Activated naive CD4-positive, alpha-beta T cell treated with anti-CD3 and anti-CD28 coated beads for 36 hours (primary cell): ENCODE measurements around the gene ITPKC. TPM values are rescaled to one million over a fixed set of nuclear protein-coding genes. Genes with fewer than 3 reads are reported as not detected.

Source experiments
- CTCF ChIA-PET: fragments of 350-600 bp; sonication (Branson Sonifier 250); formaldehyde crosslinking; loops from one replicate; lab custom pipeline; 2021; ENCODE audit warnings: antibody characterized with exemption; lab: Charles Lee
- DNase-seq: peaks from one replicate; pipeline ENCODE4 v3.0.0-alpha.2; 2020
- H3K27ac Mint-ChIP-seq: one replicate; pipeline ENCODE4 v1.8.0; 2021; ENCODE audit warnings: mild to moderate bottlenecking, mixed read lengths
- H3K27me3 Mint-ChIP-seq: one replicate; pipeline ENCODE4 v1.8.0; 2021; ENCODE audit warnings: low read depth, mixed read lengths
- H3K36me3 Mint-ChIP-seq: one replicate; pipeline ENCODE4 v1.8.0; 2021; ENCODE audit warnings: low read depth, mixed read lengths
- H3K4me1 Mint-ChIP-seq: one replicate; pipeline ENCODE4 v1.8.0; 2021; ENCODE audit warnings: low read depth, mixed read lengths
- H3K4me3 Mint-ChIP-seq: one replicate; pipeline ENCODE4 v1.8.0; 2021; ENCODE audit warnings: mild to moderate bottlenecking, moderate library complexity, mixed read lengths
- H3K9me3 Mint-ChIP-seq: one replicate; pipeline ENCODE4 v1.8.0; 2021; ENCODE audit warnings: mixed read lengths
- intact Hi-C: fragments of 100-400 bp; cut with micrococcal nuclease; formaldehyde crosslinking; loops from one replicate; pipeline ENCODE4 v1.15.1; 2023
- total RNA-seq, 2 experiments: library from RNA; stranded (reverse); gene quantifications; one replicate each; pipeline ENCODE4 v1.2.3, GENCODE V29; 2021

ITPKC gene
- total RNA-seq, 2 experiments from 2014 or later, result 4.4 to 4.7 TPM

DNA sequence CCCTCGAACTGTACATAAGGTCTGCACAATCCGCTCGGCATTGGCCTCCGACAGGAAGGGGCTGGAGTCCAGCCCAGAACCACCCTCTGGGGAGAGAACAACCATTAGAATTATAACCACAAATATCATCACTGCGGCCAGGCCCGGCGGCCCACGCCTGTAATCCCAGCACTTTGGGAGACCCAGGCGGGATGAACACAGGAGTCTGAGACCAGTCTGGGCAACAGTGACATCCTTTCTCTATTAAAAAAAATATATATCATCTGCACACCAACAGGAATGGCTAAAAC is 11.6 kb upstream of the ITPKC start:
- intact Hi-C loops, result no loop called here

DNA sequence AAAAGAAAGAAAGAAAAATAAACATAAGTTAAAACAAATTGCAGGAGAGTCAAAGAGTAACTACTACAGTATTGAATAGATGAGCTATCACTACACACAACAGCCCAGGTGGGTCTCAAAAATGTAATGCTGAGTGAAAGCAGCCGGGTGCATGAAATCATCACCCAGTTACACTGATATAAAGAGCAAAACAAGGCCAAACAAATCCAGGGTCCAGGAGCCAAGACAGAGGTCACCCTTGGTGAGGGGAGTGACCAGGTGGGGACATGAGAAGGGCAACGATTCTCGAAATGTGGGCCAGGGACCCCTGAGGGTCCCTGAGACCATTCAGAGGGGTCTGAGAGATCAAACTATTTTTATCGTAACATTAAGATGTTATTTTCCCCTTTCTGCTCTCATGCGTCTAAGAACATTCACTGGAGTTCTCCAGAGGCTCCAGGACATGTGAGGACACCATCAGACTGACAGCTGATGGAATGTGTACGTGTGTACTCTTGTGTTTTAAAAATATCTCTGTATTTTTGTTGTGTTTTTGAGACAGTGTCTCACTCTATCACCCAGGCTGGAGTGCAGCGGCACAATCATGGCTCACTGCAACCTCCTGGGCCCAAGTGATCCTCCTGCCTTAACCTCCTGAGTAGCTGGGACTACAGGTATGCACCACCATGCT is 10.8 kb upstream of the ITPKC start:
- peaks cover 37% of the 10 kb centered on the region for H3K36me3 Mint-ChIP-seq
- no peaks in the 10 kb centered on the region for H3K9me3 Mint-ChIP-seq
- no peaks in the 10 kb centered on the region for H3K27me3 Mint-ChIP-seq
- no peaks in the 10 kb centered on the region for H3K4me1 Mint-ChIP-seq
- intact Hi-C loops, result no loop called here
- no peak for DNase-seq
- CTCF ChIA-PET, result no interaction called here
- no peak overlapping the region for H3K27ac Mint-ChIP-seq
- no peak overlapping the region for H3K4me3 Mint-ChIP-seq

More for the DNA sequence above, 11.6 kb upstream of the ITPKC start:
- CTCF ChIA-PET, result no interaction called here
- Mint-ChIP-seq H3K9me3 (no peaks in the 10 kb centered on the region), H3K27ac (no peak overlapping the region), H3K4me1 (no peaks in the 10 kb centered on the region), H3K27me3 (no peaks in the 10 kb centered on the region), H3K36me3 (peaks cover 34% of the 10 kb centered on the region), H3K4me3 (no peak overlapping the region)
- DNase-seq, result no peak

- Mint-ChIP-seq H3K36me3 (peaks cover 34% of the 10 kb centered on the region), H3K27me3 (no peaks in the 10 kb centered on the region), H3K27ac (no peak overlapping the region), H3K4me1 (peaks cover 3% of the 10 kb centered on the region), H3K9me3 (no peaks in the 10 kb centered on the region), H3K4me3 (no peak overlapping the region)
- CTCF ChIA-PET, result no interaction called here
- intact Hi-C loops, result no loop called here
- no peak for DNase-seq
Measured at GRCh38 chr19:40707615-40708014, 9.3 kb upstream of the ITPKC start.

DNA sequence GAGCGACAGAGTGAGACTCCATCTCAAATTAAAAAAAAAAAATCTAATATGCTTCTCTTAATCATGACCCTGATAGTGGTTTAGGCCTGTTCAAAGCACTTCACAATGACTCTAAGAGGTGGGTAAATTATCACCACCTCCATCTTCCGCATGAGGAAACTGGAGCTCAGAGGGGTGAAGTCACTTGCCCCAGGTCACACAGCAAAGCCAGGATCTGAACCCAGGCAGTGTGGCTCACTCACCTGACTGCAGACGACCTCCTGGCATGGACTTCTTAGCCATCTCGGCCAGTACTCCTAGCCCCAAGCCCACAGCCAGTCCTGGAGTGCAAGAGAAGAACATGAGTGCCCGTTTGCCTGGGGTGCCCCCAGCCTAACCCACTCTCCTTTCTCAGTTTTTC is 7.1 kb upstream of the ITPKC start:
- Mint-ChIP-seq H3K4me1 (peaks cover 12% of the 10 kb centered on the region), H3K36me3 (peaks cover 33% of the 10 kb centered on the region), H3K9me3 (no peaks in the 10 kb centered on the region), H3K27me3 (no peaks in the 10 kb centered on the region), H3K4me3 (no peak overlapping the region), H3K27ac (no peak overlapping the region)
- intact Hi-C loops, result no loop called here
- CTCF ChIA-PET, result interaction anchor here (0.6 kb wide), 1 partner anchor 83 kb away, joined by 3 read pairs; no protein-coding TSS in a partner anchor
- DNase-seq, result no peak

DNA sequence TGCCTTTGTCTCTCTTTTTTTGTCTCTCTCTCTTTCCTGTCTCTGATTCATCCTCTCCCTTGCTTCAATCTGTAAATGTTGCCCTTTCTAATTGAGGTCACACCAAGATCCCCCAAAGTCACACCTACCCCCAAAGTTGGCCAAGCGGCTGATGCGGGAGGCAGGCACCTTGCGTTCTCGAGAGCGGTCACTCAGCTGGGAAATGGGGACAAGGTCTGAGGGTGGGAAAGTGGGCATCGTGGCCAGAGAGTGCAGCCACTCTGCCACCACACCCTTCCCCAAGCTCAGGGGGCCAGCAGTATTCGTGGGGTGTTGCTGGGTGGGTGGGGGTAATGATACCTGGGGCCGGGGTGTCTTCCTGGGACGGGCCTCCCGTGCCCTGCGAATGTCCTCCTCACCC is 3.0 kb upstream of the ITPKC start:
- DNase-seq, result no peak
- CTCF ChIA-PET, result no interaction called here
- H3K27ac Mint-ChIP-seq, result no peak overlapping the region
- H3K4me3 Mint-ChIP-seq, result peak overlapping the region; percentile 11
- H3K4me1 Mint-ChIP-seq, result peaks cover 33% of the 10 kb centered on the region
- H3K27me3 Mint-ChIP-seq, result no peaks in the 10 kb centered on the region
- H3K36me3 Mint-ChIP-seq, result peaks cover 23% of the 10 kb centered on the region
- intact Hi-C loops, result loop anchor here (2.0 kb wide), 1 partner anchor 99 kb away; no protein-coding TSS in a partner anchor
- H3K9me3 Mint-ChIP-seq, result no peaks in the 10 kb centered on the region

DNA sequence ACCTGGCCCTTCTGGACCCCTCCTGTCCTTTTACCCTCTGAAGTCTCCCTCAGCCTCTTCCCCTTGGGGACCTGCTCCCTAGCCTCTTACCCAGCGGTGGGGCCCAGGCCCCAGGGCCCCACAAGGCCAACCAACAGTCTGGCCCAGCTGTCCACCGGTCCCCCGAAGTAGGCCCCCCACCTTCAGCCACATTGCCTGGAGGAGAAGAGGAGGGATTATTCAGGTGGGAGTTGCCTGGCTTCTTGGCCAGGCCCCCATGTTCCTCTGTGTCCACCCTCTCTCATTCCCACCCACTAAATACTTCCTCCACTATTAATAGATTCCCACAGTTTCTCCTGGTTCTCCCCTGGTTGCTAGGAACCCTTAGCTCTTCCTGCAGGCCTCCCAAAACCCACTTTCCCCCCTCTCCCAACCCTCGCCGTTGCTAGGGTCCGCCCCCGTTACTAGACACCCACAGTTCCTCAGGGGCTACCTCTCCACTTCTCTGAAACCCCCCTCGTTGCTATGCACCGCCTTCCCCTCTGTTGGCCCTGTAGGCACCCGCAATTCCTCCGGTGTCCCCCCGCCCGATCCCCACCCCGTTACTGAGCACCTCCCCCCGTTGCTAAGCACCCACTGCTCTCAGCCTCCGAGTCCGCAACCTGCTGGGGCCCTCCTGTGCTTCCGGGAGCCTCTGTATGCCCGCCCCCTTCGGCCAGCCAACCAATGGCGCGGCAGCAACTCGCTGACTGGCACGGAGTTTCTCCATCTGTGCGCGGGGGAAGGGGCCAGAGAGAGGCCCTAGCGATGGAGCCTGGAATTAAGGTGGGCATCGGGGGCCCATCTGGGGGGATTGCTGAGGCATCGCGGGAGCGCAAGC is 2.2 kb upstream of the ITPKC start:
- intact Hi-C loops, result loop anchor here (1.0 to 5.0 kb wide), 4 partner anchors 100 to 638 kb away; partner anchors contain the start of genes C19orf47, PLD3, SERTAD1 and TGFB1
- Mint-ChIP-seq H3K36me3 (peaks cover 19% of the 10 kb centered on the region), H3K27ac (peak overlapping the region; percentile 97), H3K27me3 (no peaks in the 10 kb centered on the region), H3K4me3 (peak overlapping the region; percentile 95), H3K4me1 (peaks cover 39% of the 10 kb centered on the region), H3K9me3 (no peaks in the 10 kb centered on the region)
- CTCF ChIA-PET, result no interaction called here
- DNase-seq, result peak; percentile 96

DNA sequence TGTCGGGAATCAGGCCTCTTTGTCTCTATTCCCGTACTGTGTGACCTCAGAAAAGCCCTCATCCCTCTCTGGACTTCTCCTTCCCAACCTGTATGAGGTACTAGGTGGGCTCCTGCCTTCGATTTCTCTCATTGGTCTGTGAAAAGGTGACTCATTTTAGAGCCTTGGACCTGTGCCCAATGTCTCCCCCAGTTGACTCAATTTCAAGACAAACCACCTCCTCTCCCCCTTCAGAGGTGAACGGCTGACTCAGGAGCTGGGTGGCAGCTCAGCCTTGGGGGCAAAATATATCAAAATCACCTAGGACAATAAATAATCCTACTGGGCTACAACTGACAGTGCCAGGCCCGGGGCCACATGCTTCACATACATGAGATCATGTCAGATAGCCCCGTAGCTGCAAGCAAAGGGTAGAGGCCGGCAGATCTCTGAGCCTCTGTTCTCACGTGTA is 856 bp upstream of the ITPKC start:
- Mint-ChIP-seq H3K4me1 (peaks cover 53% of the 10 kb centered on the region), H3K27ac (peak overlapping the region; percentile 97), H3K9me3 (no peaks in the 10 kb centered on the region), H3K36me3 (peaks cover 14% of the 10 kb centered on the region), H3K27me3 (no peaks in the 10 kb centered on the region), H3K4me3 (peak overlapping the region; percentile 95)
- CTCF ChIA-PET, result interaction anchor here (0.6 to 2.0 kb wide), 5 partner anchors 37 to 91 kb away, joined by 3 to 7 read pairs (median 3); partner anchors contain the start of genes EGLN2 and RAB4B
- intact Hi-C loops, result loop anchor here (1.0 to 5.0 kb wide), 10 partner anchors 8 to 636 kb away; partner anchors contain the start of genes ACTMAP, NUMBL, SERTAD1 and TGFB1
- DNase-seq, result peak; percentile 83

GRCh38 chr19:40717325-40717879 is 490 bp downstream of the ITPKC start:
- Mint-ChIP-seq H3K27me3 (no peaks in the 10 kb centered on the region), H3K9me3 (no peaks in the 10 kb centered on the region), H3K4me3 (peak overlapping the region; percentile 79), H3K27ac (no peak overlapping the region), H3K36me3 (peaks cover 11% of the 10 kb centered on the region), H3K4me1 (peaks cover 60% of the 10 kb centered on the region)
- CTCF ChIA-PET, result interaction anchor here (1.0 to 2.0 kb wide), 4 partner anchors 38 to 88 kb away, joined by 3 to 5 read pairs (median 3); partner anchors contain the start of gene EGLN2
- DNase-seq, result no peak
- intact Hi-C loops, result loop anchor here (2.0 to 5.0 kb wide), 4 partner anchors 55 to 635 kb away; partner anchors contain the start of genes SERTAD1 and TGFB1

- peak overlapping the region; percentile 80 for H3K27ac Mint-ChIP-seq
- no peaks in the 10 kb centered on the region for H3K27me3 Mint-ChIP-seq
- intact Hi-C loops, result loop anchor here (2.0 to 5.0 kb wide), 4 partner anchors 55 to 634 kb away; partner anchors contain the start of genes SERTAD1 and TGFB1
- CTCF ChIA-PET, result interaction anchor here (1.6 to 2.0 kb wide), 2 partner anchors 37 to 88 kb away, joined by 3 to 5 read pairs; no protein-coding TSS in a partner anchor
- H3K36me3 Mint-ChIP-seq, result peaks cover 7% of the 10 kb centered on the region
- H3K4me3 Mint-ChIP-seq, result peak overlapping the region; percentile 79
- DNase-seq, result peak; percentile 23
- no peaks in the 10 kb centered on the region for H3K9me3 Mint-ChIP-seq
- peaks cover 62% of the 10 kb centered on the region for H3K4me1 Mint-ChIP-seq
Measured at GRCh38 chr19:40717880-40718773, 1.2 kb downstream of the ITPKC start.

GRCh38 chr19:40718774-40719391 is 2.0 kb downstream of the ITPKC start:
- intact Hi-C loops, result loop anchor here (5.0 kb wide), 2 partner anchors 292 to 633 kb away; partner anchors contain the start of genes SERTAD1 and TGFB1
- CTCF ChIA-PET, result no interaction called here
- H3K9me3 Mint-ChIP-seq, result no peaks in the 10 kb centered on the region
- H3K36me3 Mint-ChIP-seq, result peaks cover 9% of the 10 kb centered on the region
- H3K4me1 Mint-ChIP-seq, result peaks cover 65% of the 10 kb centered on the region
- peak; percentile 44 for DNase-seq
- H3K4me3 Mint-ChIP-seq, result peak overlapping the region; percentile 79
- no peaks in the 10 kb centered on the region for H3K27me3 Mint-ChIP-seq
- H3K27ac Mint-ChIP-seq, result peak overlapping the region; percentile 80

GRCh38 chr19:40719414-40719894 is 2.5 kb downstream of the ITPKC start:
- no peak overlapping the region for H3K27ac Mint-ChIP-seq
- CTCF ChIA-PET, result no interaction called here
- peaks cover 67% of the 10 kb centered on the region for H3K4me1 Mint-ChIP-seq
- peaks cover 12% of the 10 kb centered on the region for H3K36me3 Mint-ChIP-seq
- H3K4me3 Mint-ChIP-seq, result peak overlapping the region; percentile 79
- intact Hi-C loops, result loop anchor here (5.0 kb wide), 2 partner anchors 292 to 633 kb away; partner anchors contain the start of genes SERTAD1 and TGFB1
- no peak for DNase-seq
- no peaks in the 10 kb centered on the region for H3K9me3 Mint-ChIP-seq
- H3K27me3 Mint-ChIP-seq, result no peaks in the 10 kb centered on the region
